ENCODE data around the gene ARF3.

Gene ARF3

GRCh38 chr12:48957141-48958048 is at the start of gene ARF3:
Gene ARF3 (minus strand): TSS chr12:48957487. CDS start chr12:48941095, 16,392 bp downstream.
- DNase-seq (ENCODE audit: low read depth) = peak; percentile 95

GRCh38 chr12:49000346-49000745 is 43.1 kb upstream of the ARF3 start:
- DNase-seq (ENCODE audit: low read depth) = no peak

- no peak for DNase-seq (ENCODE audit: low read depth)
Observed at GRCh38 chr12:48999371-49000131, 42.3 kb upstream of the ARF3 start, which contains the start of gene DDN. Gene DDN (minus strand): TSS chr12:48999375. CDS start chr12:48999287, 88 bp downstream.

- no peak for DNase-seq (ENCODE audit: low read depth)
Observed at GRCh38 chr12:48998497-48999353, 41.4 kb upstream of the ARF3 start.

GRCh38 chr12:48997719-48998496 is 40.6 kb upstream of the ARF3 start:
- DNase-seq (ENCODE audit: low read depth) = no peak

- no peak for DNase-seq (ENCODE audit: low read depth)
Observed at GRCh38 chr12:48996794-48997718, 39.8 kb upstream of the ARF3 start.

GRCh38 chr12:48995086-48995879 is 38.0 kb upstream of the ARF3 start:
- no peak for DNase-seq (ENCODE audit: low read depth)

- no peak for DNase-seq (ENCODE audit: low read depth)
Observed at GRCh38 chr12:48994224-48995085, 37.2 kb upstream of the ARF3 start.

- DNase-seq (ENCODE audit: low read depth) = no peak
Observed at GRCh38 chr12:48993787-48994186, 36.5 kb upstream of the ARF3 start.

GRCh38 chr12:48991247-48992050 is 34.2 kb upstream of the ARF3 start:
- no peak for DNase-seq (ENCODE audit: low read depth)

GRCh38 chr12:48990552-48990951 is 33.3 kb upstream of the ARF3 start:
- no peak for DNase-seq (ENCODE audit: low read depth)

- DNase-seq (ENCODE audit: low read depth) = no peak
Observed at GRCh38 chr12:48988030-48988649, 30.9 kb upstream of the ARF3 start.

GRCh38 chr12:48986720-48987291 is 29.5 kb upstream of the ARF3 start:
- DNase-seq (ENCODE audit: low read depth) = no peak

- no peak for DNase-seq (ENCODE audit: low read depth)
Observed at GRCh38 chr12:48985901-48986300, 28.6 kb upstream of the ARF3 start.

- DNase-seq (ENCODE audit: low read depth) = no peak
Observed at GRCh38 chr12:48985475-48985897, 28.2 kb upstream of the ARF3 start.

- DNase-seq (ENCODE audit: low read depth) = no peak
Observed at GRCh38 chr12:48982397-48983080, 25.3 kb upstream of the ARF3 start.

Data from CMK (cell line).